GM18508 (cell line): ENCODE measurements around the gene LRRC8A.
"Not testable (repeated sequence)": the region's sequence is repeated elsewhere in the genome, so short reads cannot be mapped to it uniquely, and the experiment has no call there.

Experiments used
- ATAC-seq: cut with Tn5 transposase; IDR thresholded peaks from one replicate; pipeline ENCODE4 v1.9.1; 2021; ENCODE audit warnings: moderate number of reproducible peaks; ENCODE audit not compliant: insufficient read depth, unreplicated experiment

Gene LRRC8A

GRCh38 chr9:128919402-128920089 is 37.6 kb downstream of the LRRC8A start:
- no peak for ATAC-seq

GRCh38 chr9:128920381-128921058 is 38.6 kb downstream of the LRRC8A start, which contains the start of gene PHYHD1:
TSS of gene PHYHD1 (plus strand) at chr9:128920982. CDS start at chr9:128922324, 1,342 bp downstream.
- no peak for ATAC-seq

- no peak for ATAC-seq
These were observed 40.2 kb downstream of the LRRC8A start for GRCh38 chr9:128921881-128922763.

GRCh38 chr9:128923493-128923883 is 41.6 kb downstream of the LRRC8A start:
- no peak for ATAC-seq

- no peak for ATAC-seq
These were observed 45.9 kb downstream of the LRRC8A start for GRCh38 chr9:128927731-128928411.

GRCh38 chr9:128928624-128929023 is 46.7 kb downstream of the LRRC8A start:
- no peak for ATAC-seq

GRCh38 chr9:128929560-128929959 is 47.6 kb downstream of the LRRC8A start:
- ATAC-seq: no peak

GRCh38 chr9:128933731-128934130 is 51.8 kb downstream of the LRRC8A start:
- no peak for ATAC-seq

- ATAC-seq: no peak
These were observed 54.4 kb downstream of the LRRC8A start for GRCh38 chr9:128936171-128936865.

- ATAC-seq: no peak
These were observed 55.6 kb downstream of the LRRC8A start for GRCh38 chr9:128937310-128938165.

GRCh38 chr9:128940271-128940921 is 58.5 kb downstream of the LRRC8A start:
- ATAC-seq: no peak

GRCh38 chr9:128940946-128941755 is 59.2 kb downstream of the LRRC8A start:
- no peak for ATAC-seq

- no peak for ATAC-seq
These were observed 62.1 kb downstream of the LRRC8A start for GRCh38 chr9:128943832-128944620.

- ATAC-seq: not testable (repeated sequence)
These were observed 63.0 kb downstream of the LRRC8A start for GRCh38 chr9:128944966-128945365.

GRCh38 chr9:128945798-128946501 is 64.0 kb downstream of the LRRC8A start:
- ATAC-seq: no peak
